Measurements from ENCODE around the gene TMEM52. TPM values are rescaled to one million over a fixed set of nuclear protein-coding genes. Genes with fewer than 3 reads are reported as not detected.
A peak's percentile ranks its signal among the peaks of the same experiment; 100 is the strongest.

The TMEM52 gene
- total RNA-seq, 1 donor from 2014 or later, result 3.9 TPM

- Mint-ChIP-seq H3K4me1 (ENCODE audit: unreplicated experiment) (peaks cover 6% of the 10 kb centered on the region), H3K9me3 (no peaks in the 10 kb centered on the region), H3K36me3 (no peaks in the 10 kb centered on the region), H3K4me3 (peak overlapping the region; percentile 28), H3K27ac (peak overlapping the region; percentile 29), H3K27me3 (no peaks in the 10 kb centered on the region)
- DNase-seq (ENCODE audit: extremely low spot score, unreplicated experiment), result peak; percentile 68
- no peak for TF ChIP-seq CTCF (conservative IDR thresholded peaks at IDR 0.05)
Measured at GRCh38 chr1:1907098-1907736, 11.9 kb downstream of the TMEM52 start.

GRCh38 chr1:1906185-1907097 lies 12.6 kb downstream of the TMEM52 start:
- Mint-ChIP-seq H3K27ac (peak overlapping the region; percentile 75), H3K27me3 (no peaks in the 10 kb centered on the region), H3K4me3 (peak overlapping the region; percentile 82), H3K4me1 (ENCODE audit: unreplicated experiment) (peaks cover 6% of the 10 kb centered on the region), H3K36me3 (no peaks in the 10 kb centered on the region), H3K9me3 (no peaks in the 10 kb centered on the region)
- TF ChIP-seq CTCF (conservative IDR thresholded peaks at IDR 0.05), result peak; percentile 93
- DNase-seq (ENCODE audit: extremely low spot score, unreplicated experiment), result peak; percentile 79

- no peak for DNase-seq (ENCODE audit: extremely low spot score, unreplicated experiment)
- H3K27me3 Mint-ChIP-seq, result no peaks in the 10 kb centered on the region
- no peaks in the 10 kb centered on the region for H3K9me3 Mint-ChIP-seq
- no peak overlapping the region for H3K4me3 Mint-ChIP-seq
- peaks cover 6% of the 10 kb centered on the region for H3K4me1 Mint-ChIP-seq (ENCODE audit: unreplicated experiment)
- no peak for TF ChIP-seq CTCF (conservative IDR thresholded peaks at IDR 0.05)
- H3K27ac Mint-ChIP-seq, result no peak overlapping the region
- H3K36me3 Mint-ChIP-seq, result no peaks in the 10 kb centered on the region
Measured at GRCh38 chr1:1903224-1903623, 15.9 kb downstream of the TMEM52 start.

- DNase-seq (ENCODE audit: extremely low spot score, unreplicated experiment), result no peak
- H3K27ac Mint-ChIP-seq, result no peak overlapping the region
- H3K9me3 Mint-ChIP-seq, result no peaks in the 10 kb centered on the region
- peaks cover 6% of the 10 kb centered on the region for H3K4me1 Mint-ChIP-seq (ENCODE audit: unreplicated experiment)
- H3K27me3 Mint-ChIP-seq, result no peaks in the 10 kb centered on the region
- no peak for TF ChIP-seq CTCF (conservative IDR thresholded peaks at IDR 0.05)
- H3K4me3 Mint-ChIP-seq, result no peak overlapping the region
- no peaks in the 10 kb centered on the region for H3K36me3 Mint-ChIP-seq
Measured at GRCh38 chr1:1901641-1902294, 17.3 kb downstream of the TMEM52 start.

GRCh38 chr1:1900883-1901640 lies 18.0 kb downstream of the TMEM52 start:
- no peaks in the 10 kb centered on the region for H3K9me3 Mint-ChIP-seq
- no peak overlapping the region for H3K27ac Mint-ChIP-seq
- DNase-seq (ENCODE audit: extremely low spot score, unreplicated experiment), result no peak

More at GRCh38 chr1:1900883-1901640, 18.0 kb downstream of the TMEM52 start:
- H3K4me3 Mint-ChIP-seq, result no peak overlapping the region
- no peak for TF ChIP-seq CTCF (conservative IDR thresholded peaks at IDR 0.05)
- no peaks in the 10 kb centered on the region for H3K36me3 Mint-ChIP-seq
- H3K4me1 Mint-ChIP-seq (ENCODE audit: unreplicated experiment), result peaks cover 2% of the 10 kb centered on the region
- no peaks in the 10 kb centered on the region for H3K27me3 Mint-ChIP-seq

Data from type B pancreatic cell (in vitro differentiated cells).